NCI-H128 (cell line): Measurements from ENCODE around the gene LPAR1.
"Not testable (repeated sequence)": the region's sequence is repeated elsewhere in the genome, so short reads cannot be mapped to it uniquely, and the experiment has no call there.

Experiments
- DNase-seq: peaks from one replicate; lab custom pipeline; 2025; ENCODE audit not compliant: unreplicated experiment; lab: John Stamatoyannopoulos, UW

Gene LPAR1

DNA sequence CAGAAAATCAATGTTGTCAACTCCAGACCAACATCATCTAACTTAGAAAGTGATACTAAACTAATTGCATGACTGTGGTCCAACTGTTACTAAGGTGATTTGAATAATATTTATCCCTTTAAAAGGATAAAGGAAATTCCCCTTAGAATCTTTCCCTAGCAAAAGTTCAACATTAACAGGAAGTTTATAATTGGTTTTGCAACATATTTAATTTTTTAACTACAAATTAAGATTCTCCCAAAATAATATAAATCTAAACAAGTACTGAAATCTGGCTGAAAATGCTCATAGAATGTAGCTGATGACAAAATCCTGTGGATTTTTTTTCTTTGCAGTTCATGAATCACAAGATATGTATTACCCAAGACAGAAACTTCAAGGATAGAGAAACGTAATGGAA lies 151.4 kb downstream of the LPAR1 start:
- DNase-seq, result no peak

GRCh38 chr9:110880189-110880588 lies 158.1 kb downstream of the LPAR1 start:
- no peak for DNase-seq

GRCh38 chr9:110877374-110877773 lies 160.9 kb downstream of the LPAR1 start:
- DNase-seq, result no peak

DNA sequence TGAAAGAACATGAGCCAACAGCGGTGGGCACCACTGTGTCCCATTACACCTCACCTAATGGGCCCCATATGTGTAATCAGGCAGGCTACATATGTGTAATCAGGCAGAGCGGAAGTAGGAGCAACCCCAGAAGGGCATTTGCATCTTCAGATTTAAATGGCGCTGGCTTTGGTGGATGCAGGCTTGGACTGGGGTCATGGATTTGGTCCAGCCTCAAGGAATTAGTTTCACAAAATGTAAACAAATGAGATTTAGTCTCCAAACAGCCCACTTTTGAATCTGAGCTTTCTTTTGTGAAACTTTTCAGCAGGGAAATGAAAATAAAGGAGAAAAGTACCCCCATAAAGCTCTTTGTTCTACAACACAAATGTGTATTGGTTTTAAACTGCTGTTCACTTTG lies 161.3 kb downstream of the LPAR1 start:
- no peak for DNase-seq

DNA sequence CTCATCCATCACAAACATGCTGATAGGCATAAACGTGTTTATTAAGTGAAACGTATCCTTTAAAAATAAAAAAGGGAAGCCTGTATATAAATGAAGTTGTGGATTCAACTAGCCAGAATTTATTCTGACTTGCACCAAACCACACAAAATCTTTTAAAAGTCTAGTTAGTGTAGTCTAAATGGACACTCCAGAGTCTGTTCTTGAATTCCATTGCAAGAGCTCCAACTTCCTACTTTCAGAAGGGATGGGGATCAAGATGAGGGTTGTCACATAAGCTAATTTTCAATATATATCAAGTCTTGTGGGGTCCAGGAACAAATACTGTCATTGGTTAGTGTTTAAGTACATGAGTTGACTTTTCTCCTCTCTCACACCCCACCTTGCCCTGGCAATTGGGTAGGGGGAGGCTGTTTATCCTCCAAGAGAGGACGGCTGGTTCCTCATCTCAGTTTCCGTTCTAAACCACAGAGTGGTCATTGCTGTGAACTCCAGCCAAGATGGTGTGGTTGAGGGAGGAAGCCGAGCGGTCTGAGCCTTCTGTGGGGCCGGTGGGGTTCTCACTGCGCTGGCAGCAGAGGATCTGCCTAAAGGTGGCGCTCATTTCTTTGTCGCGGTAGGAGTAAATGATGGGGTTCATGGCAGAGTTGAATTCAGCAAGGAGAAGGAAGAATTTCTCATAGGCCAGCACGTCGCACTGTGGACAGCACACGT lies 163.2 kb downstream of the LPAR1 start:
- no peak for DNase-seq

DNA sequence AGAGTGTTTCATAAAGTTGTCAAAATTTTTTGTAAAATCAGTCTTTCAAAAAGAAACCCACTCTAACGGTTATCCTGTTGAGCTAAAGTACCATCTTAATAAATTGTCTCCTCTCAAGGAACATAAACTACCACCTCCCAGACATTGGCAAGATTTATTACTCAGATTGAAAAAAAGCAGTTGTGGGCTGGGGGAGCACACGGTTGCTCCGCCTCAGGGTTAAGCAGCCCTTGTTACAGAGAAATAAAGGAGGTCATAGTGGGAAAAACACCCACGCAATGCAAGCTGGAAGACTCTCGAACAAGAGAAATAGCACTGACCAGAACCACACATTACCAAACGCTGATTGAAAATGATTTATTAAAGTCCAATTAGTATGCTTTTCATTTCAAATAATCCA lies 165.3 kb downstream of the LPAR1 start:
- no peak for DNase-seq

- DNase-seq, result no peak
These were observed 166.5 kb downstream of the LPAR1 start for GRCh38 chr9:110871736-110872135.

GRCh38 chr9:110869931-110870330 lies 168.3 kb downstream of the LPAR1 start:
- DNase-seq, result no peak

DNA sequence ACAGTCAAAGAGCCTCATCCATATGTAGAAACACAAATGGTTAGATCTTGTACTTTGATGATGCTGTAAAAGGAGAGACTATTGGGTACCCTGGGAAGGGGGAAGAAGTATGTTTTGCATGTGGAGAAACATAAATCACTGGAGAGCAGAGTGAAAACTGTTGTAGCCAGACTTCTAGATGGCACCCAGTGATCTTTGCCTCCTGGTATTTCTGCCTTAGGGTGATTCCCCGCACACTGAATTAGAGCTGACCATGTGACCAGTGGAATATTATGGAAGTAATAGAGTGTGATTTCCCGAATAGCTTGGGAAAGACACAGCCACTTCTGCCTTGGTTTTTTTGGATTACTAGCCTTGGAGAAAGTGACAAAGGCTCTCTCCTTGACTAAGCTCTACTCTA lies 174.3 kb downstream of the LPAR1 start:
- DNase-seq, result no peak

DNA sequence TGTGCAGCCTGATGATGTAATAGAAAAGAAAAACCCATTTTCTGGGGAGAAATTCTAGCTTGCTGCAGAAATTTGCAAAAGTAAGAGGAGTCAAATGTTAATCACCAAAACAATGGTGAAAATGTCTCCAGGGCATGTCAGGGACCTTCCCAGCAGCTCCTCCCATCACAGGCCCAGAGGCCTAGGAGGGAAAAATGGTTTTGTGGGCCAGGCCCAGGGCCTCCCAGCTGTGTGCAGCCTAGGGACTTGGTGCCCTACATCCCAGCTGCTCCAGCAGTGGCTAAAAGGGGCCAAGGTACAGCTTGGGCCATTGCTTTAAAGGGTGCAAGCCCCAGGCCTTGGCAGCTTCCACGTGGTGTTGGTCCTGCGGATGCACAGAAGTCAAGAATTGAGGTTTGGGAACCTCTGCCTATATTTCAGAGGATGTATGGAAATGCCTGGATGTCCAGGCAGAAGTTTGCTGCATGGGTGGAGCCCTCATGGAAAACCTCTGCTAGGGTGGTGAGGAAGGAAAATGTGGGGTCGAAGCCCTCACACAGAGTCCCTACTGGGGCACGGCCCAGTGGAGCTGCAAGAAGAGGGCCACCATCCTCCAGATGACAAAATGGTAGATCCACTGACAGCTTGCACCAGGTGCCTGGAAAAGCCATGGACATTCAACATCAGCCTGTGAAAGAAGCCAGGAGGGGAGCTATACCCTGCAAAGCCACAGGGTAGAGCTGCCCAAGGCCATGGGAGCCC lies 176.7 kb downstream of the LPAR1 start:
- DNase-seq, result not testable (repeated sequence)

DNA sequence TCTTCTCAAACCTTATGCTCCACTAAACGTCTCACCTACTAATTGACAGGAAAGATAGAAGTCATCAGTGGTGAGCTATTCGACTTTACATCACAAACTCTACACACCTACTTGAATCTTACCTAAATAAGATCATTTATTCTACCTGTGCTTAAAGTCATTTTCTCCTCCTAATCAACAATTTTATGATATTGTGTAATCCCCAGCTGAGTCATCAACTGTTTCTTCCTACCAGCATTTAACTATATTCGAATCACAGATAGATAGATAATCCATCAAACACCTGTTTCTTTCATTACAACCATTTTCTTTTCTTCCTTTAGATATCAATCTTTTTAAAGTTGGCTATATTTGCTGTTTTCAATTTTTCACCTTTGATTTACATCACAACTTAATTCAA lies 181.5 kb downstream of the LPAR1 start:
- DNase-seq, result no peak

DNA sequence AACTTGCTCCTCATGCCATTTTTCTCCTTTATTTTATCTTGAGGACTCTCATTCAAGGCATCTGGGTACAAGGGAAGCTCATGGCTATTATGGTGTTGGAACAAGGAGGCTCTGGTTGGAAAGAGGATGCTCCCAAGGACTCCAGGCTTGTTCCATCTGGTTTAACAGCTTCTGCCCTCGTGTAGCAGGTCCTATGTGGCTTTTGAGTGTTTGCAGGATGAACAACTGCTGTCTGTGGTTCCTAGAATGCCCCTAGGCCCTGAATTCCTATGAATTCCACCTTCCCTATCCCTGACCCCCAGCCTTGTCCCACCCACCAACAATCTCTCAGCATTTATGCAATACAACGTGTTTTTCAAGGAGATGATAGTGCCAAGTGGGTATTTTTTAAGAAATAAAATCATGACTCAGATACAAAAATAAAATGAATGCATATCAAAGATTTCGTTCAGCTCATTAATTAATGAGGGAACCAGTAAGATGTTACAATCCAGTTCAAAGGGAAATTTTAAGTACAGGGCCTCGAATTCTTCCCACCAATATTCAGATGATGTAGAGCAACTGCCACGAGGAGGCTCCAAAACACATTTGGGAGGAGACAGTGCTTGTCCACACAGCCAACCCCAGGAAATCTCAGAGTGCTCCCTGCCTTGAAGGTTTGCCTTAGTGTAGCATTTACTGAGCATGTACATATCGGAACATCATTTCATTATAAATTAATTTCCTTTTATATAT lies 187.7 kb downstream of the LPAR1 start:
- no peak for DNase-seq

DNA sequence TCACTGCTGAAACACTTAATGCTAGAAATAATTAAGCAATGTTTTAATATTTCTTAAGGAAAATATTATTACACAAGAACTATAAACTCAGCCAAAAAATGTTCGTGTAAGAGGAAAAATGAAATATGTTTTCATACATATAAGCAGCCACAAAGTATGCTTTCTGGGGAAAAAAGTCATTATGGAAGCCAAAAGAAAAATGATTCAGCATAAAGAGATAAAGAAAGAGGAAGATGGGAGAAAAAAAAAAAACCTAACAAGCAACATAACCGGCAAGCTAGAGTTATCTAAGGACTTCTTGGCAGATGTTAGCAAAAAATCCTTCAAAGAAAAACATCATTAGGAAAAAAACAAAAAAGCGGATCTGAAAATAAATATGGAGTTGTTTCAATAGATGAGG lies 190.6 kb downstream of the LPAR1 start:
- no peak for DNase-seq

- DNase-seq, result no peak
These were observed 192.1 kb downstream of the LPAR1 start for GRCh38 chr9:110846215-110846614.

DNA sequence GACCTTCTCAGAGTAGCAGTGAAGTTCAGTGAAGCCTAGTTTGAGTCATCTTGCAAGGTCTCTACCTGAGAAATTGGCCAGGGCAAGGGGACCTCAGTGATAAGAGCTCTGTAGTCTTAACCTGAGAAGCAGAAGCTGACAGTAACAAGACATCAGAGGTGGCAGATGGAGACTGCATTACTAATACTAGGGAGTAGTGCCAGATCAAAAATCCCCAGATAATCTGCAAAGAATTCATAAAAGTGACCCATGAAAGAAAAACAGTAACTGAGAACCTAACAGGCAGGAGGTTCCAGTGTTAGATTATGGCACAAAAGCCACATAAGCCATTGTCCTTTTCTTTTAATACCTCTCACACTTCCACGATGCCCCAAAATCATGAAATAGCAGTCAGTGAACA lies 194.1 kb downstream of the LPAR1 start:
- DNase-seq, result no peak

DNA sequence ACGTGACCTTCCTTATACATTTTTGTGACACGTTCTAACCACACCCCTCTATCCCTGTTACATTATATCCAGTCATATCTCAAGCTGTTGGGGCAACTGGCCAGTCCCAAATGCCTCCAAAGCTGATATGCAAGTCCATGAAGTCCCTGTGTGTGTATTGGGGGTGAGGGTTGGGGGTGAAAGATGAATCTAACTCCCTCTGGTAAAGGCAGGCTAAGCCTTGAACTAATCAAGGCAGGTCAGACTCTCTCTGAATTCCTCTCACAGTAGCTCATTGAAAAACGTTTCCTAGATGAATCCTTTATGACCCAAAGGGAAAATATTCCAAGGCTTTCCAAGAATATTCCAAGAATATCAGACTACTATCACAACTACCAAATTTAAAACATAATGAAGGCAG lies 195.3 kb downstream of the LPAR1 start:
- DNase-seq, result no peak

DNA sequence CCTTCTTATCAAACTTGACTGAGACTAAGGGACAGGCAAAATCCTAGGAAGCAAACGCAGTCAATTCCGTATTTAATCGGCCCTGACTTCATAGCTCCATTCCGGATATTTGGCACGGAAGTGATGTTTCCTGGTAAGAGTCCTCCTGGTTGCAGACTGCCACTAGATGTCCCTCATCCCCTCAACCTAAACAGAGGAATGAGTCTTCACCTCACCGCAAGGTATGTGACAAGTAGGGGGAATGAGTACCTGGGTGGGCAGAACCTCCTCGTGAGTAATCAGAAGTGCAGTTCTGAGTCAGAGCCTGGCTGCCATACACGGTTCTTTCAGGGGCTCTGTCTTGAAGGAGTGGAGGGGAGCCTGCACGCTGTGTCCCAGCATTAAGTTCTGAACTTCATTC lies 196.1 kb downstream of the LPAR1 start:
- DNase-seq, result no peak

GRCh38 chr9:110837401-110838005 lies 200.8 kb downstream of the LPAR1 start:
- DNase-seq, result no peak

- no peak for DNase-seq
These were observed 202.4 kb downstream of the LPAR1 start for GRCh38 chr9:110835859-110836271.

- no peak for DNase-seq
These were observed 202.9 kb downstream of the LPAR1 start for GRCh38 chr9:110835404-110835803.

- DNase-seq, result no peak
These were observed 205.3 kb downstream of the LPAR1 start for GRCh38 chr9:110832926-110833325.

DNA sequence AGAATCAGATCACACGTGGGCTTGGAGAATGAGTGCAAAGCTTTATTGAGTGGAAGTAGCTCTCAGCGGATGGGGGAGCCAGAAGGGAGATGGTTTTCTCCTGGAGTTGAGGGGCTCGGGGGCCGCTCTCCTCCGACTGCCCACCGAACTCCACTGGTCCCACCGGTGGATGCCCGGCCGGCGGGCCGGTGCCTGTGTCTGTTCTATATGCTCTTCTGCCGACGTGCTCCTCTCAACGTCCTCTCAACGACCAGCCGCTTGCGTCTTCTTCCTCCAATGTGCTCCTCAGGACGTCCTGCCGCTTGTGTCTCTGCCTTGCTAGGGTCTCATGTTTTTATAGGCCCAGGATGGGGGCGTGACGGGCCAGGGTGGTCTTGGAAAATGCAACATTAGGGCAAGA lies 207.8 kb downstream of the LPAR1 start:
- no peak for DNase-seq
